SK-N-SH treated with all-trans-retinoic acid at 6 μM for 48 hours (cell line): ENCODE data around the gene ELOVL6.
A peak's percentile ranks its signal among the peaks of the same experiment; 100 is the strongest.

Source experiments
- ATAC-seq: fragments of 200-7000 bp; cut with Tn5 transposase; 3 replicates; pipeline ENCODE4 v1.9.1; 2020; ENCODE audit warnings: mild to moderate bottlenecking, moderate library complexity
- ARNTL ChIP-seq: fragments of 450-650 bp; formaldehyde crosslinking; IDR thresholded peaks from 2 replicates; pipeline ENCODE4 v1.5.0; 2020; ENCODE audit warnings: low read depth, mild to moderate bottlenecking, moderate library complexity, borderline replicate concordance
- BACH2 ChIP-seq: fragments of 250-450 bp; sonication (Bioruptor Pico); IDR thresholded peaks from 2 replicates; pipeline ENCODE4 v1.9.0; 2021; ENCODE audit warnings: mild to moderate bottlenecking, borderline replicate concordance
- CSRNP3 ChIP-seq: fragments of 250-450 bp; sonication (Bioruptor Pico); IDR thresholded peaks from 2 replicates; pipeline ENCODE4 v1.5.1; 2021; ENCODE audit warnings: mild to moderate bottlenecking, moderate library complexity
- ESRRG ChIP-seq: fragments of 250-450 bp; sonication (Bioruptor Pico); IDR thresholded peaks from 2 replicates; pipeline ENCODE4 v1.6.1; 2021; ENCODE audit warnings: mild to moderate bottlenecking
- GLIS3 ChIP-seq: fragments of 250-450 bp; sonication (Bioruptor Pico); IDR thresholded peaks from 2 replicates; pipeline ENCODE4 v1.5.0; 2020; ENCODE audit warnings: mild to moderate bottlenecking, moderate library complexity
- ISL1 ChIP-seq: fragments of 250-450 bp; sonication (Bioruptor Pico); IDR thresholded peaks from 2 replicates; pipeline ENCODE4 v2.1.2; 2022; ENCODE audit warnings: mild to moderate bottlenecking, moderate library complexity
- OSR1 ChIP-seq: fragments of 250-450 bp; sonication (Bioruptor Pico); IDR thresholded peaks from 2 replicates; pipeline ENCODE4 v1.8.0; 2022; ENCODE audit warnings: moderate library complexity, mild to moderate bottlenecking, inconsistent platforms
- PATZ1 ChIP-seq: fragments of 250-450 bp; sonication (Bioruptor Pico); IDR thresholded peaks from 2 replicates; pipeline ENCODE4 v1.8.0; 2020; ENCODE audit warnings: mild to moderate bottlenecking, moderate library complexity, borderline replicate concordance
- POU6F1 ChIP-seq: fragments of 250-450 bp; sonication (Bioruptor Pico); IDR thresholded peaks from 2 replicates; pipeline ENCODE4 v1.8.0; 2021; ENCODE audit warnings: low read depth, mild to moderate bottlenecking, moderate library complexity, borderline replicate concordance
- PPARA ChIP-seq: fragments of 250-450 bp; sonication (Bioruptor Pico); IDR thresholded peaks from 2 replicates; pipeline ENCODE4 v1.5.0; 2020; ENCODE audit warnings: mild to moderate bottlenecking, borderline replicate concordance
- RARB ChIP-seq: fragments of 250-450 bp; sonication (Bioruptor Pico); IDR thresholded peaks from 2 replicates; pipeline ENCODE4 v1.8.0; 2021; ENCODE audit warnings: mild to moderate bottlenecking, moderate library complexity
- SNAI2 ChIP-seq: fragments of 250-450 bp; sonication (Bioruptor Pico); IDR thresholded peaks from 2 replicates; pipeline ENCODE4 v1.5.0; 2020; ENCODE audit warnings: mild to moderate bottlenecking, moderate library complexity
- TCF4 ChIP-seq: fragments of 250-450 bp; sonication (Bioruptor Pico); IDR thresholded peaks from 2 replicates; pipeline ENCODE4 v1.8.0; 2021; ENCODE audit warnings: mild to moderate bottlenecking, moderate library complexity, borderline replicate concordance
- TOX ChIP-seq: fragments of 250-450 bp; sonication (Bioruptor Pico); IDR thresholded peaks from 2 replicates; pipeline ENCODE4 v1.8.0; 2021; ENCODE audit warnings: mild to moderate bottlenecking, moderate library complexity, borderline replicate concordance
- TSHZ2 ChIP-seq: fragments of 250-450 bp; sonication (Bioruptor Pico); IDR thresholded peaks from 2 replicates; pipeline ENCODE4 v1.5.0; 2020; ENCODE audit warnings: mild to moderate bottlenecking, moderate library complexity
- ZC3H10 ChIP-seq: fragments of 250-450 bp; sonication (Bioruptor Pico); IDR thresholded peaks from 2 replicates; pipeline ENCODE4 v1.5.1; 2021; ENCODE audit warnings: mild to moderate bottlenecking, moderate library complexity
- ZFP3 ChIP-seq: fragments of 250-450 bp; sonication (Bioruptor Pico); IDR thresholded peaks from 2 replicates; pipeline ENCODE4 v1.5.0; 2020; ENCODE audit warnings: mild to moderate bottlenecking, moderate library complexity
- ZFP30 ChIP-seq: fragments of 450-650 bp; formaldehyde crosslinking; IDR thresholded peaks from 2 replicates; pipeline ENCODE4 v1.5.0; 2022; ENCODE audit warnings: mild to moderate bottlenecking, moderate library complexity
- ZNF70 ChIP-seq: fragments of 450-650 bp; formaldehyde crosslinking; IDR thresholded peaks from 2 replicates; pipeline ENCODE4 v1.5.0; 2020; ENCODE audit warnings: mild to moderate bottlenecking, moderate library complexity
- ZNF8 ChIP-seq: fragments of 450-650 bp; formaldehyde crosslinking; IDR thresholded peaks from 2 replicates; pipeline ENCODE4 v1.5.0; 2020; ENCODE audit warnings: mild to moderate bottlenecking, moderate library complexity

ELOVL6 gene

GRCh38 chr4:110188113-110188512, 10.3 kb downstream of the ELOVL6 start (continued):
- TF ChIP-seq ZNF70 (CRISPR knock-in tag) (no peak), TCF4 (CRISPR knock-in tag) (no peak), PPARA (no peak), TOX (CRISPR knock-in tag) (no peak), SNAI2 (CRISPR knock-in tag) (no peak)

- ATAC-seq: peak; percentile 58
- TF ChIP-seq ZFP30: no peak
- TF ChIP-seq GLIS3: no peak
- TF ChIP-seq ZNF70 (CRISPR knock-in tag): no peak
- TF ChIP-seq SNAI2 (CRISPR knock-in tag): no peak
- TF ChIP-seq CSRNP3: no peak
- TF ChIP-seq TCF4 (CRISPR knock-in tag): no peak
- no peak for TF ChIP-seq PPARA
- TF ChIP-seq TSHZ2 (CRISPR knock-in tag): no peak
- no peak for TF ChIP-seq OSR1 (CRISPR knock-in tag)
- TF ChIP-seq ZFP3 (CRISPR knock-in tag): no peak
- no peak for TF ChIP-seq ESRRG (CRISPR knock-in tag)
- TF ChIP-seq ARNTL (CRISPR knock-in tag): no peak
- no peak for TF ChIP-seq RARB (CRISPR knock-in tag)
- no peak for TF ChIP-seq POU6F1 (CRISPR knock-in tag)
- TF ChIP-seq ZC3H10: no peak
- TF ChIP-seq ZNF8 (CRISPR knock-in tag): no peak
- no peak for TF ChIP-seq ISL1 (CRISPR knock-in tag)
Measured at GRCh38 chr4:110184791-110185155, 13.6 kb downstream of the ELOVL6 start.

GRCh38 chr4:110184140-110184790, 14.2 kb downstream of the ELOVL6 start:
- peak; percentile 59 for ATAC-seq
- TF ChIP-seq ZNF8 (CRISPR knock-in tag): no peak
- TF ChIP-seq TSHZ2 (CRISPR knock-in tag): no peak
- TF ChIP-seq ZFP30: no peak
- TF ChIP-seq ESRRG (CRISPR knock-in tag): no peak
- TF ChIP-seq BACH2 (CRISPR knock-in tag): no peak
- TF ChIP-seq ZC3H10: no peak
- TF ChIP-seq PPARA: no peak
- no peak for TF ChIP-seq ZFP3 (CRISPR knock-in tag)
- TF ChIP-seq ISL1 (CRISPR knock-in tag): no peak
- TF ChIP-seq RARB (CRISPR knock-in tag): no peak
- TF ChIP-seq SNAI2 (CRISPR knock-in tag): no peak
- no peak for TF ChIP-seq CSRNP3
- TF ChIP-seq OSR1 (CRISPR knock-in tag): no peak
- no peak for TF ChIP-seq TOX (CRISPR knock-in tag)
- no peak for TF ChIP-seq GLIS3
- no peak for TF ChIP-seq PATZ1 (CRISPR knock-in tag)
- TF ChIP-seq POU6F1 (CRISPR knock-in tag): no peak
- TF ChIP-seq TCF4 (CRISPR knock-in tag): no peak
